ENCODE measurements around the gene MAD1L1. TPM values are rescaled to one million over a fixed set of nuclear protein-coding genes. Genes with fewer than 3 reads are reported as not detected.

Gene MAD1L1
- total and polyA plus RNA-seq, 2 donors (not counting 1 experiment from before 2014, with no cell fraction given), result 9.8 to 29.4 TPM

GRCh38 chr7:2150445-2150815 lies 82.3 kb downstream of the MAD1L1 start:
- Histone ChIP-seq H3K4me1 (ENCODE audit: control insufficient read depth, extremely low read depth, insufficient read depth, low read length) (no peaks in the 10 kb centered on the region), H3K9ac (ENCODE audit: insufficient read depth, low read length) (no peak overlapping the region), H3K4me2 (ENCODE audit: extremely low read depth, insufficient read depth, low read length) (no peak overlapping the region), H3K79me2 (ENCODE audit: control insufficient read depth, insufficient read depth, low read length) (no peaks in the 10 kb centered on the region), H3K36me3 (ENCODE audit: control insufficient read depth, insufficient read depth, low read length) (no peaks in the 10 kb centered on the region), H2AFZ (ENCODE audit: low read length) (no peak overlapping the region), H4K20me1 (ENCODE audit: control insufficient read depth, extremely low read depth, insufficient read depth, low read length) (no peaks in the 10 kb centered on the region), H3K27ac (ENCODE audit: insufficient read depth, low read length) (no peak overlapping the region), H3K4me3 (replicated peaks in 1 of 4; ENCODE audit: control extremely low read depth in 1 of 4, insufficient read depth in 1 of 4, low read depth in 3 of 4, low read length in 4 of 4) (no peak overlapping the region), H3K27me3 (ENCODE audit: control insufficient read depth, insufficient read depth, low read length) (no peaks in the 10 kb centered on the region), H3K9me3 (ENCODE audit: control insufficient read depth, insufficient read depth, low read depth, low read length) (no peaks in the 10 kb centered on the region)
- TF ChIP-seq EZH2 (IDR thresholded peaks at IDR 0.05; ENCODE audit: low read length, missing control alignments), result no peak
- TF ChIP-seq, protein P1, sequence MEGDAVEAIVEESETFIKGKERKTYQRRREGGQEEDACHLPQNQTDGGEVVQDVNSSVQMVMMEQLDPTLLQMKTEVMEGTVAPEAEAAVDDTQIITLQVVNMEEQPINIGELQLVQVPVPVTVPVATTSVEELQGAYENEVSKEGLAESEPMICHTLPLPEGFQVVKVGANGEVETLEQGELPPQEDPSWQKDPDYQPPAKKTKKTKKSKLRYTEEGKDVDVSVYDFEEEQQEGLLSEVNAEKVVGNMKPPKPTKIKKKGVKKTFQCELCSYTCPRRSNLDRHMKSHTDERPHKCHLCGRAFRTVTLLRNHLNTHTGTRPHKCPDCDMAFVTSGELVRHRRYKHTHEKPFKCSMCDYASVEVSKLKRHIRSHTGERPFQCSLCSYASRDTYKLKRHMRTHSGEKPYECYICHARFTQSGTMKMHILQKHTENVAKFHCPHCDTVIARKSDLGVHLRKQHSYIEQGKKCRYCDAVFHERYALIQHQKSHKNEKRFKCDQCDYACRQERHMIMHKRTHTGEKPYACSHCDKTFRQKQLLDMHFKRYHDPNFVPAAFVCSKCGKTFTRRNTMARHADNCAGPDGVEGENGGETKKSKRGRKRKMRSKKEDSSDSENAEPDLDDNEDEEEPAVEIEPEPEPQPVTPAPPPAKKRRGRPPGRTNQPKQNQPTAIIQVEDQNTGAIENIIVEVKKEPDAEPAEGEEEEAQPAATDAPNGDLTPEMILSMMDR (conservative IDR thresholded peaks at IDR 0.05 in 1 of 2, IDR thresholded peaks at IDR 0.05 in 1 of 2; ENCODE audit: low read depth in 1 of 2, low read length in 2 of 2), result no peak
- no peak for DNase-seq (ENCODE audit: low read depth in 2 of 2)

DNA sequence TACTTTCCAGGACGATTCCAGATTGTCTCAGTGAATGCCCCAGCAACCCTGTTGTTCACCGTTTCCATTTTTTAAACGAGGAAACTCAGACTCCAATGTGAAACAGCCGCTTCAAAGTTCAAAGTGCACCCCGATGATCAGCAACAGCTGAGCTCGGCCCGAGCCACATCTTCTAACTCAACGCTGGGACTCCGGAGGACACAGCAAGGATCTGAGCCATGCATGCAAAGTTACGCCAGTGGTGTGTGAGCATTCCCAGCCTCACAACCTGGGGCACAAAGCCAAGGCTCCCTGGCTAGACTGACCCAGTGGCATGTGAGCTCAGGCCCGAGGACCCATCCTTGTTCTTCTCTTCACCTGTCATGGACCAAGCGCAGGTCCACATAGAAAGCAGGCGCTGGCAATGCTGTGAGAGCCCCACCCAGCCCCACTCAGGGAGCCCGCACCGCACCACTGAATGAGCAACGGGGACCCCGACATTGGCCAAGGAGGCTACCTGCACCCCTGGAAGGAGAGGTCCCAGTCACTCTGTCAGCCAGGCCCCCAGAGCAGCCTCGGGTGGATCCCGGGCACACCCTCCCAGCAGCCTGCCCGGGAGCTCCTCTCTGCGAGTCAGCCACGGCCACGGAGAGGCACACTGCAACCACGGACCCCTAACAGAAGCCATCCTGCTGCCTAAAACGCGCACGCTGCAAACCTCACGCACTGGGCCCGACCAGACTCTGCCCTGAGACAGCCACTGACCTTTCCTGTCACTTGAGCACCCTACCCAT lies 82.9 kb downstream of the MAD1L1 start:
- DNase-seq (ENCODE audit: low read depth in 2 of 2), result no peak
- H3K4me3 ChIP-seq (replicated peaks in 1 of 4; ENCODE audit: control extremely low read depth in 1 of 4, insufficient read depth in 1 of 4, low read depth in 3 of 4, low read length in 4 of 4), result no peak overlapping the region
- no peaks in the 10 kb centered on the region for H3K4me1 ChIP-seq (ENCODE audit: control insufficient read depth, extremely low read depth, insufficient read depth, low read length)
- H3K9ac ChIP-seq (ENCODE audit: insufficient read depth, low read length), result no peak overlapping the region
- no peak overlapping the region for H3K27ac ChIP-seq (ENCODE audit: insufficient read depth, low read length)
- H3K9me3 ChIP-seq (ENCODE audit: control insufficient read depth, insufficient read depth, low read depth, low read length), result no peaks in the 10 kb centered on the region
- no peak overlapping the region for H2AFZ ChIP-seq (ENCODE audit: low read length)
- H3K4me2 ChIP-seq (ENCODE audit: extremely low read depth, insufficient read depth, low read length), result no peak overlapping the region
- H3K36me3 ChIP-seq (ENCODE audit: control insufficient read depth, insufficient read depth, low read length), result no peaks in the 10 kb centered on the region
- TF ChIP-seq, protein P1 (conservative IDR thresholded peaks at IDR 0.05 in 1 of 2, IDR thresholded peaks at IDR 0.05 in 1 of 2; ENCODE audit: low read depth in 1 of 2, low read length in 2 of 2), result no peak
- no peak for TF ChIP-seq EZH2 (IDR thresholded peaks at IDR 0.05; ENCODE audit: low read length, missing control alignments)
- no peaks in the 10 kb centered on the region for H4K20me1 ChIP-seq (ENCODE audit: control insufficient read depth, extremely low read depth, insufficient read depth, low read length)
- H3K79me2 ChIP-seq (ENCODE audit: control insufficient read depth, insufficient read depth, low read length), result no peaks in the 10 kb centered on the region
- no peaks in the 10 kb centered on the region for H3K27me3 ChIP-seq (ENCODE audit: control insufficient read depth, insufficient read depth, low read length)

GRCh38 chr7:2148814-2149213 lies 83.9 kb downstream of the MAD1L1 start:
- no peak overlapping the region for H3K4me3 ChIP-seq (replicated peaks in 1 of 4; ENCODE audit: control extremely low read depth in 1 of 4, insufficient read depth in 1 of 4, low read depth in 3 of 4, low read length in 4 of 4)
- no peak overlapping the region for H2AFZ ChIP-seq (ENCODE audit: low read length)
- no peaks in the 10 kb centered on the region for H4K20me1 ChIP-seq (ENCODE audit: control insufficient read depth, extremely low read depth, insufficient read depth, low read length)
- H3K27me3 ChIP-seq (ENCODE audit: control insufficient read depth, insufficient read depth, low read length), result no peaks in the 10 kb centered on the region
- no peak overlapping the region for H3K27ac ChIP-seq (ENCODE audit: insufficient read depth, low read length)
- TF ChIP-seq, protein P1 (conservative IDR thresholded peaks at IDR 0.05 in 1 of 2, IDR thresholded peaks at IDR 0.05 in 1 of 2; ENCODE audit: low read depth in 1 of 2, low read length in 2 of 2), result no peak
- no peak for TF ChIP-seq EZH2 (IDR thresholded peaks at IDR 0.05; ENCODE audit: low read length, missing control alignments)
- H3K4me1 ChIP-seq (ENCODE audit: control insufficient read depth, extremely low read depth, insufficient read depth, low read length), result no peaks in the 10 kb centered on the region
- no peak overlapping the region for H3K4me2 ChIP-seq (ENCODE audit: extremely low read depth, insufficient read depth, low read length)
- no peaks in the 10 kb centered on the region for H3K9me3 ChIP-seq (ENCODE audit: control insufficient read depth, insufficient read depth, low read depth, low read length)
- no peaks in the 10 kb centered on the region for H3K79me2 ChIP-seq (ENCODE audit: control insufficient read depth, insufficient read depth, low read length)
- no peak for DNase-seq (ENCODE audit: low read depth in 2 of 2)
- H3K36me3 ChIP-seq (ENCODE audit: control insufficient read depth, insufficient read depth, low read length), result no peaks in the 10 kb centered on the region
- no peak overlapping the region for H3K9ac ChIP-seq (ENCODE audit: insufficient read depth, low read length)

Measured in fibroblast of lung (primary cell).